ENCODE results near the gene RTN4RL1.

Gene RTN4RL1

DNA sequence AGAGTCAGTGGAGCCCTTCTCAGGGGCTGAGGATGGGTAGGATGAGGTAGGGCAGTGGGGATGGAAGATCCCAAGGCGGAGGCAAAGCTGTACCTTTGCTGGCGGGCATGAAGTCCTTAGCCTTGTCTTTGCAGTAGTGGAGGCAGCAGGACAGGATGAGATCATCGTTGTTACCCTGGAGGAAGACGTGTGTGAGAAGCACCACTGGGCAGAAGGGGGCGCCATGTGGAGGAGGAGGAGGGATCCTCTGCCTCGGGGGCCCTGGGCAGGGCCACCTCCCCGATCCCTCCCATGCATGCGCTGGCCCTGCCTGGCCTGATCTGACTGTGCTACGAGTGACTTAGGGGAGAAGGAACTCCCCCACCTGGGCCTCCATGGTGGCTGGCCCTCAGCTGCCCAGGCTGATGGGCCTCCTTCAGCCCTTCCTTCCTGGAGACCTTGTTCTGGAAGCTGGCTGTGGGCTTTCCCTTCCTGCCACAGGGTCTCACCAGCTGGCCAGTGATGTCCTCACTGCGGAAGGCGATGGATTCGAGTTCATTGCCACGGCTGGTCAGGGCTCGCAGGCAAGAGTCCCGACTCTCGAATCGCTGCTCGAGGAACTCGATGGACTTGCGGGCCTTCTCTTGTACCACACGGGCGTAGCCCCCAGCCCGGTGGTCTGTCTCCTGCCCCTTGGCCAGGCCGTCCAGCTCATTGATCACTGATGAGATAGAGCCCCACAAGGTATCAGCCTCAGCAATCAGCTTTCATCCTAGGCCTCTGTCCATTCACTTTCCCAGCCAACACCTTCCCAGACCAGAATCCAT lies 40.0 kb upstream of the RTN4RL1 start:
- no peak for TF ChIP-seq MYC (IDR thresholded peaks at IDR 0.05; ENCODE audit: low read depth, low read length)
- TF ChIP-seq, protein P1, sequence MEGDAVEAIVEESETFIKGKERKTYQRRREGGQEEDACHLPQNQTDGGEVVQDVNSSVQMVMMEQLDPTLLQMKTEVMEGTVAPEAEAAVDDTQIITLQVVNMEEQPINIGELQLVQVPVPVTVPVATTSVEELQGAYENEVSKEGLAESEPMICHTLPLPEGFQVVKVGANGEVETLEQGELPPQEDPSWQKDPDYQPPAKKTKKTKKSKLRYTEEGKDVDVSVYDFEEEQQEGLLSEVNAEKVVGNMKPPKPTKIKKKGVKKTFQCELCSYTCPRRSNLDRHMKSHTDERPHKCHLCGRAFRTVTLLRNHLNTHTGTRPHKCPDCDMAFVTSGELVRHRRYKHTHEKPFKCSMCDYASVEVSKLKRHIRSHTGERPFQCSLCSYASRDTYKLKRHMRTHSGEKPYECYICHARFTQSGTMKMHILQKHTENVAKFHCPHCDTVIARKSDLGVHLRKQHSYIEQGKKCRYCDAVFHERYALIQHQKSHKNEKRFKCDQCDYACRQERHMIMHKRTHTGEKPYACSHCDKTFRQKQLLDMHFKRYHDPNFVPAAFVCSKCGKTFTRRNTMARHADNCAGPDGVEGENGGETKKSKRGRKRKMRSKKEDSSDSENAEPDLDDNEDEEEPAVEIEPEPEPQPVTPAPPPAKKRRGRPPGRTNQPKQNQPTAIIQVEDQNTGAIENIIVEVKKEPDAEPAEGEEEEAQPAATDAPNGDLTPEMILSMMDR (IDR thresholded peaks at IDR 0.05; ENCODE audit: low read depth, low read length): peak; percentile 29
- H3K4me3 ChIP-seq (ENCODE audit: low read depth, low read length): no peak overlapping the region
- DNase-seq (ENCODE audit: low read depth): peak; percentile 63

- peak; percentile 48 for DNase-seq (ENCODE audit: low read depth)
- H3K4me3 ChIP-seq (ENCODE audit: low read depth, low read length): no peak overlapping the region
- TF ChIP-seq MYC (IDR thresholded peaks at IDR 0.05; ENCODE audit: low read depth, low read length): no peak
- TF ChIP-seq, protein P1 (IDR thresholded peaks at IDR 0.05; ENCODE audit: low read depth, low read length): no peak
- no peak for TF ChIP-seq MAX (IDR thresholded peaks at IDR 0.05; ENCODE audit: low read depth, low read length)
- no peak for TF ChIP-seq POLR2A (IDR thresholded peaks at IDR 0.05; ENCODE audit: extremely low read depth, insufficient read length)
Observed at GRCh38 chr17:2064520-2064971, 39.4 kb upstream of the RTN4RL1 start.

- no peak overlapping the region for H3K4me3 ChIP-seq (ENCODE audit: low read depth, low read length)
- TF ChIP-seq MAX (IDR thresholded peaks at IDR 0.05; ENCODE audit: low read depth, low read length): no peak
- TF ChIP-seq, protein P1 (IDR thresholded peaks at IDR 0.05; ENCODE audit: low read depth, low read length): no peak
- TF ChIP-seq POLR2A (IDR thresholded peaks at IDR 0.05; ENCODE audit: extremely low read depth, insufficient read length): no peak
- TF ChIP-seq MYC (IDR thresholded peaks at IDR 0.05; ENCODE audit: low read depth, low read length): no peak
- no peak for DNase-seq (ENCODE audit: low read depth)
Observed at GRCh38 chr17:2064147-2064489, 39.0 kb upstream of the RTN4RL1 start.

DNA sequence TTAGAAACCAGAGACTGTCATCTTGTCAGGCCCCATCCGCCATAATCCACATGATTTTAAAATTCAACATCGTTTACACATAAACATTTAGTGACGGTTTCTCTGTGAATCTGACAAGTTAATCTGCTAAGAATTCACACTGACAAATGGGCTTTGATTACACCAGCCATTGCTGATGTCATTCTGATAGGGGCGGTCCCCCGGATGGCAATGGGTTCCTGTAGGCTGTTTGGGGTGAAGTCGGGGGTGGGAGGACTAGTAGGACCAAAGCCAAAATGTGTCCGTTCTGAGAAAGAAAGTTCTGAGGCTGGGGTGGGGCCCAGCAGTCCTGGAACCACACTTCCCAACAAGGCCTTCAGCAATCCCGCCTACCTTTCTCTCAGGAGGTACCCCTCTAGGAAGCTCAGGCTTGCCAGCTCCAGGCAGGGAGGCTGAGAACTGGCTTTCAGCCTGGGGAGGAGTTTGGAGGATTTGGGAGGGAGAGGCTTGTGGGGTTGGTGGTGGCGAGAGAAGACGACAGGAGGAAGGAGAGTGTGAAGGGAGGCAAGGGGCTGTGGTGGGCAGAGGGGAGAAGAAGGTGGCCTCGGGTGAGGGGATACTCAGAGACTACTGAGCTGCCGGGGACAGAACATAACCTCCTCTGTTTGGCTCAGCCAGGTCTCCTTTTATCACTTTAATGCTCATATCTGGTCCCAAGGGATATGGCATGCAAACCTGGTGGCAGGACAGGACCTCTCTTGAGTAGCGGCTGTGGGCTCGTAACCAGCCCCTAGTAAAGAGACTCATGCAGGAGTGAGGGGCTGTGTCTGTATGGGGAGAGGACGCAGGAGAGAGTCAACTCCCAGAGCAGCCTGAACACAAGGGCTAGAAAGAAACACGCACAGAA lies 38.4 kb upstream of the RTN4RL1 start:
- DNase-seq (ENCODE audit: low read depth): no peak
- TF ChIP-seq POLR2A (IDR thresholded peaks at IDR 0.05; ENCODE audit: extremely low read depth, insufficient read length) (no peak), MYC (IDR thresholded peaks at IDR 0.05; ENCODE audit: low read depth, low read length) (no peak), MAX (IDR thresholded peaks at IDR 0.05; ENCODE audit: low read depth, low read length) (no peak)
- TF ChIP-seq, protein P1 (IDR thresholded peaks at IDR 0.05; ENCODE audit: low read depth, low read length): no peak
- H3K4me3 ChIP-seq (ENCODE audit: low read depth, low read length): no peak overlapping the region

GRCh38 chr17:2062571-2063183 lies 37.5 kb upstream of the RTN4RL1 start:
- no peak overlapping the region for H3K4me3 ChIP-seq (ENCODE audit: low read depth, low read length)
- TF ChIP-seq MYC (IDR thresholded peaks at IDR 0.05; ENCODE audit: low read depth, low read length) (no peak), POLR2A (IDR thresholded peaks at IDR 0.05; ENCODE audit: extremely low read depth, insufficient read length) (no peak), MAX (IDR thresholded peaks at IDR 0.05; ENCODE audit: low read depth, low read length) (no peak)
- TF ChIP-seq, protein P1 (IDR thresholded peaks at IDR 0.05; ENCODE audit: low read depth, low read length): no peak
- DNase-seq (ENCODE audit: low read depth): peak; percentile 44
